Hepatocyte (in vitro differentiated cells): ENCODE data around the gene ANKRD2.

Experiments
- CTCF ChIP-seq: fragments of 200-600 bp; sonication (generic); IDR thresholded peaks from 2 replicates; pipeline ENCODE4 v1.5.1; 2016; ENCODE audit warnings: antibody characterized with exemption, mild to moderate bottlenecking; ENCODE audit not compliant: poor library complexity
- EZH2phosphoT487 ChIP-seq: fragments of 200-600 bp; sonication (generic); IDR thresholded peaks from one replicate; pipeline ENCODE4 v1.6.1; 2018; ENCODE audit warnings: antibody characterized with exemption, mild to moderate bottlenecking, low read depth, moderate library complexity; ENCODE audit not compliant: unreplicated experiment, severe bottlenecking

- TF ChIP-seq CTCF (no peak), EZH2phosphoT487 (no peak)
These were observed 32.9 kb upstream of the ANKRD2 start for GRCh38 chr10:97539523-97540200.
